HCT116 (cell line): ENCODE data around the gene PRKN.

ENCODE experiments used
- CTCF ChIP-seq, 3 experiments: fragments of 200-600 bp in 1 of 3; sonication (generic) in 1 of 3; IDR thresholded peaks in 2 of 3; conservative IDR thresholded peaks in 1 of 3; 2 replicates each; pipeline ENCODE4 v1.5.1; 2012 to 2017; ENCODE audit warnings: low read depth in 2 of 3, low read length in 2 of 3, antibody characterized with exemption in 1 of 3, borderline replicate concordance in 1 of 3, control low read depth in 1 of 3, mild to moderate bottlenecking in 1 of 3, mixed read lengths in 1 of 3, mixed run types in 1 of 3, moderate library complexity in 1 of 3; ENCODE audit not compliant: insufficient read depth in 1 of 3
- EZH2phosphoT487 ChIP-seq: fragments of 200-600 bp; IDR thresholded peaks from 2 replicates; pipeline ENCODE4 v1.6.1; 2018; ENCODE audit warnings: antibody characterized with exemption, borderline replicate concordance
- POLR2A ChIP-seq: IDR thresholded peaks from 2 replicates; pipeline ENCODE4 v1.7.0; 2011; ENCODE audit warnings: borderline replicate concordance; ENCODE audit not compliant: insufficient read depth, insufficient read length; ENCODE audit errors: extremely low read depth
- REST ChIP-seq: IDR thresholded peaks from 2 replicates; pipeline ENCODE4 v1.6.1; 2012; ENCODE audit warnings: low read depth
- SP1 ChIP-seq: IDR thresholded peaks from 2 replicates; pipeline ENCODE4 v1.6.1; 2012; ENCODE audit warnings: low read depth
- YY1 ChIP-seq: IDR thresholded peaks from 2 replicates; pipeline ENCODE4 v1.6.1; 2011; ENCODE audit warnings: low read length, low read depth, moderate library complexity, mild to moderate bottlenecking; ENCODE audit not compliant: insufficient replicate concordance; ENCODE audit errors: extremely low read depth

GRCh38 chr6:162471842-162472241, 255.7 kb downstream of the PRKN start:
- TF ChIP-seq YY1 (no peak), CTCF (IDR thresholded peaks at IDR 0.05 in 2 of 3, conservative IDR thresholded peaks at IDR 0.05 in 1 of 3; ENCODE audit: borderline replicate concordance in 1 of 3, insufficient read depth in 1 of 3, low read depth in 2 of 3, low read length in 2 of 3) (no peak), SP1 (no peak), REST (no peak), POLR2A (no peak), EZH2phosphoT487 (no peak)
